ENCODE data around the gene GPR4.

- no peak for TF ChIP-seq CTCF (conservative IDR thresholded peaks at IDR 0.05; ENCODE audit: low read length)
- TF ChIP-seq EZH2phosphoT487 (IDR thresholded peaks at IDR 0.05; ENCODE audit: borderline replicate concordance): no peak
Measured at GRCh38 chr19:45599286-45599685, 2.7 kb downstream of the GPR4 start.

Measured in Loucy (cell line).